Measurements from ENCODE around the gene UVSSA. TPM values are rescaled to one million over a fixed set of nuclear protein-coding genes. Genes with fewer than 3 reads are reported as not detected.

The UVSSA gene
- total RNA-seq, result 20.3 and 21.9 TPM in 2 replicates

DNA sequence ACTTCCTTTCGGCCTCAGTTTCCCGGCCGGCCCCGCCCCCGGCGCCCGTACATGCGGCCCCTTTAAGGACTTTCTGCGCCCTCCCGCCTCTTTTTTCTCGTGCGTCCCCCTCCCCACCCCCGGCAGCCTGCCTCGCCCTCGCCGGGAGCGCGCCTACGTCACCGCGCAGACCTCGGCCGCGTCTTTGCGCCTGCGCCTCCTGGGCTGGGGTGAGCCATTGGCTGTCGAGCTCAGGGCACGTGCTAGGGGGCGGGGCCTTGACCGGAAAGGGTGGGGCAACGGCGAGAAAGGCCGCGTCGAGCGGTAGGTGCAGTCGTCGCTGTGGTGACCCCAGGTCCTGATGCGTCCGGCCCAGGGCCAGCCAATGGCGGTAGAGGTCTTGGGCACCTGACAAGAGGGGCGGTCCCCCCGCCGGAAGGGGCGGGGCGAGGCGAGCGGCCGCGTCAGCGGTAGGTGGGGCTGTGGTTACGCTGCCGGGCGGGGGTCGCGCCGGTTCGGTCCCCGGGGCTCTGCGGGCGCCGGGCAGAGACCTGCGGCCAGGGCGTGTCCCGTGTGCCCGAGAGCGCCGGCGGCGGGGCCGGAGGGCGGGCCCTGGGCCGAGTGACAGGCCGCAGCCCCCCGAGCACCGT, at the start of gene UVSSA:
TSS of gene UVSSA (plus strand) at position 428 of the 629 bp plus-strand sequence. CDS start 884 bp downstream, outside the sequence.
- intact Hi-C loops (cut with micrococcal nuclease), result loop anchor here (1.0 to 5.0 kb wide), 13 partner anchors 16 to 672 kb away; partner anchors contain the start of genes ATP5ME, CTBP1, FGFRL1 and GAK

GRCh38 chr4:1297456-1298325, 49.3 kb upstream of the UVSSA start:
- intact Hi-C loops (cut with micrococcal nuclease), result no loop called here

DNA sequence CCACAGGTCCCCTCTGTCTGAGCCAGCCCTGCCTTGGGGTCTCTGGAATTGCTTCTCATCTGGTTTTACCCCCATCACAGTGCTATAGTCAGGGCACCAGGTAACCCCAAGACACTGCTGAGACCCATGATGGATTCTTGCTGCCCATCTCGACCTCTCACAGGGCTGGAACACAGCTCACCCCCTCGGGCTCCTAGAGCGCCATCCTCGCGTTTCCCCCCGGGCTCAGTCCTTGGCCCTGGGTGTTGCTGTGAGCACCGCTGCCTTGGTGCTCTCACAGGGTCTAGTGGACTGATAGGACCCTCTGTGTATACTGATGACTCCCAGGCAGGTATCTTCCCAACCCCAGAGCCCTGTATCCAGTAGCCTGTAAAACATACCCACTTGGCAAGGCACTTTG, 48.5 kb upstream of the UVSSA start:
- intact Hi-C loops (cut with micrococcal nuclease), result no loop called here

DNA sequence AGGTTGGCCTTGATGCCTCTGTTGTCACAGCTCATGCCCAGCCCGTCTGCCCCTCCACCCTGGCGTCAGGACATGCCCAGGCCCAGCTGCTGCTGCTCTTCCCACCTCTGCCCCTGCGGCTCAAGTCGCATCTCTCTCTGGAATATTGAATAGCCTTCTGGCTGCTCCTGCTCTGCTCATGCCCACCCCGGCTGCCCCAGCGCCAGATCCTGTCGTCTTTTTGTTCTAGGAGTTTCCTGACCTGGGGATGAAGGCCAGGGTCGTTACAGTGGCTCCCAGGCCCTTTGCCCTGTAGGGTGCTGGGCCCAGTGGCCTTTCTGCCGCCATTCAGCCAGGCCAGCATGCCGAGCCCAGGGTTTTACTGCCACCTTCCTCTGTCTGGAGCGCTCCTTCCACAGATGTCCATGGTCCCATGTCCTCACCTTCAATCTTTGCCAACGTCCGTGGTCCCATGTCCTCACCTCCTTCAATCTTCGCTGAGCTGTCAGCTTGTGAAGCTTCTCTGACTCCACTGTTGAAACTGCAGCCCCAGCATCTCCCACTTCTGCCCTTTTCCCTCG, 47.6 kb upstream of the UVSSA start:
- intact Hi-C loops (cut with micrococcal nuclease), result no loop called here

- intact Hi-C loops (cut with micrococcal nuclease), result no loop called here
These were observed 46.2 kb upstream of the UVSSA start for GRCh38 chr4:1300466-1301455.

- intact Hi-C loops (cut with micrococcal nuclease), result no loop called here
These were observed 44.8 kb upstream of the UVSSA start for GRCh38 chr4:1302159-1302558.

- intact Hi-C loops (cut with micrococcal nuclease), result no loop called here
These were observed 41.7 kb upstream of the UVSSA start for GRCh38 chr4:1305261-1305711.

DNA sequence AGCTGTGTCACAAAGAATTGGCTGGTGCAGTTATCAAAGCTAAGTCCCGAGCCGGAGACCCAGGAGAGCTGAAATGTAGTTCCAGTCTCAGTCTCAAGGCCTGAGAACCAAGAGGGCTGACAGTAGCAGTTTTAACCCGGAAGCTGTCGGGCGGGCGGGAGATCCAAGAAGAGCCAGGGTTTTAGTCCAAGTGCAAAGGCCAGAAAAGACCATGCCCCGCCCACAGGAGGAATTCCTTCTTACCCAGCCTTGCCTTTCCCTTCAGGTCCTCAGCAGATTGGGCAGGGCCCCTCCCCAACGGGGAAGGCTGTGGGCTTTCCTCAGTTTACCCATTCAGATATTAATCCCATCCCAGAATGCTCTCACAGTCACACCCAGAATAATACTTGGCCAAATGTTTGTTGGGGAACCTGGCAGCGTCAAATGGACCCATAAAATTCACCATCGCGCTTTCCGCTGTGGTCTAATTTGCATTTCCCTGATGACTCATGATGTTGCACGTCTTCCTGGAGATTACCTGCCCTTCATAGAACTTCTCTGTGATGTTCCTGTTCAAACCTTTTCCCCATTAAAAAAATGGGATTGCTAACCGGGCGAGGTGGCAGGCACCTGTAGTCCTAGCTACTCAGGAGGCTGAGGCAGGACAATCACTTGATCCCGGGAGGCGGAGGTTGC, 41.1 kb upstream of the UVSSA start:
- intact Hi-C loops (cut with micrococcal nuclease), result no loop called here

GRCh38 chr4:1307951-1308735, 38.9 kb upstream of the UVSSA start:
- intact Hi-C loops (cut with micrococcal nuclease), result no loop called here

DNA sequence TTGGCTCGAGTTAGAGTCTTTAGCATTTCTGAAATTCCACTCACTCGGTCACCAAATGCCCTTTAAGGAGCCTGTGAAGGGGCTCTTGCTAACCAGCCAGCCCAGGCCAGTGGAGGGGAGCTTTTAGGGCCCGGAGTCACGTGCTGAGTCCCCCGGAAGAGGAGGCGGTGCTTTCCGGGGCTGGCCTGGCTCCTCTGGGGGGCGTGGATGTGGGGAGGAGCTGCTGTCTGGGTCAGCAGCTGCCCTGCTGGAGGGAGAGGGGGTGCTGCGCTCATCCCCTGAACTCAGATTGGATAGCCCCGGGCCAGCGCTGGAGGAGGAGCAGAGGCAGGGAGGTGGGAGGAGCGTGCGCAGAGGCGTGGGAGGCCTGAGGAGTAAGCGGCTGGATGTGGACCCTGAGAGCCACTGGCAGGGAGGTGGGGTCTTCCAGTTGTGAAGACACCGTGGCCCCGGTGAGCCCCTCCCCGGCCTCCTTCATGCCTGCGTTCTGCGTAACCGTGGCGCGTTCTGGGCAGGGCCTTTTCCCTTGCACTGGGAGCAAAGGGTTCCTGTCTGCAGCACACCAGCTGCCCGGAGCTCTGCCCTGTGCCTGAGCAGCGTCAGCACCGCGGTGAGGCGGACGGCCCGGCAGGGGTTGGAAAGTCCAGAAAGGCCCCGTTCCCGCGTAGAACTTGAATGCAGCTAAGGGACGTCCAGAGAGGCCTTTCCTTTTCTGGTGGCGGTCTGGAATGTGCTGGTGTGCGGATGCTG, 37.6 kb upstream of the UVSSA start:
- intact Hi-C loops (cut with micrococcal nuclease), result loop anchor here (2.0 kb wide), 1 partner anchor 37 kb away; the partner anchor contains the start of gene UVSSA

DNA sequence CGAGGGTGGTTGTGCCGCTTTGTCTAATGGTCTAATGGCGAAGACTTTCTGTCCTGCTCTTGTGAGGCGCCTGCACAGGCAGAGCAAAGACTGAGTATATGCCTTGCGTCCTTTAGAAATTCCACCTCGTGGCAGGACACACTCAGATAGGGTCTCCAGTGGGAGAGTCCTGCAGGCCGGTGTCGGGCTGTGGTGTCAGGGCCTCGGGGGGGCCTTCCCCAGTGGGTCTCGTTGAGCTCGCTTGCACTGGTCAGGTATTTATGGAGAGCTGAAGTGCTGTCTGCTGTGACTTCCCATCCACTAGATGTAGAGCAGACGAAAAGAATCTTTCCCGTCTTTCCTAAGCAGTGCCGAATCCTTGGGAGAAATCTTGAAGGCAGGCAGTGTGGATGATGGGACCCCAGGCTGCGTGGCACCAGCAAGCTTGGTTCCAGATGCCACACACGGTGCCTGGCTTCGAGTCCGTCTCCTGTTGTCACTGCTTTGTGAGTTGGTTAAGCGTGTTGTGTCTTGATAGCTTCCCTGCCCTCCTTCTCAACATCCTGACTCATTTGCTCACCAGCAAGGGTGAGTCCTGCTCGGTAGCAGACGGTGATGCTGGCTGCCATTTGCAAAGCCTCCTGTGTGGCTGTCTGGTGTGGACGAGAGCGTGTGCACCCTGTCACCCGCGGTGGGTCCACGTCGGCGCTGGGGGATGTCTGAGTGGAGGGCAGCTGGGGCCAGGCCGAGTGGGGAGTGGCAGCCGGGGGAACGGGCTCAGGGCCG, 36.8 kb upstream of the UVSSA start:
- intact Hi-C loops (cut with micrococcal nuclease), result loop anchor here (2.0 kb wide), 1 partner anchor 37 kb away; the partner anchor contains the start of gene UVSSA

DNA sequence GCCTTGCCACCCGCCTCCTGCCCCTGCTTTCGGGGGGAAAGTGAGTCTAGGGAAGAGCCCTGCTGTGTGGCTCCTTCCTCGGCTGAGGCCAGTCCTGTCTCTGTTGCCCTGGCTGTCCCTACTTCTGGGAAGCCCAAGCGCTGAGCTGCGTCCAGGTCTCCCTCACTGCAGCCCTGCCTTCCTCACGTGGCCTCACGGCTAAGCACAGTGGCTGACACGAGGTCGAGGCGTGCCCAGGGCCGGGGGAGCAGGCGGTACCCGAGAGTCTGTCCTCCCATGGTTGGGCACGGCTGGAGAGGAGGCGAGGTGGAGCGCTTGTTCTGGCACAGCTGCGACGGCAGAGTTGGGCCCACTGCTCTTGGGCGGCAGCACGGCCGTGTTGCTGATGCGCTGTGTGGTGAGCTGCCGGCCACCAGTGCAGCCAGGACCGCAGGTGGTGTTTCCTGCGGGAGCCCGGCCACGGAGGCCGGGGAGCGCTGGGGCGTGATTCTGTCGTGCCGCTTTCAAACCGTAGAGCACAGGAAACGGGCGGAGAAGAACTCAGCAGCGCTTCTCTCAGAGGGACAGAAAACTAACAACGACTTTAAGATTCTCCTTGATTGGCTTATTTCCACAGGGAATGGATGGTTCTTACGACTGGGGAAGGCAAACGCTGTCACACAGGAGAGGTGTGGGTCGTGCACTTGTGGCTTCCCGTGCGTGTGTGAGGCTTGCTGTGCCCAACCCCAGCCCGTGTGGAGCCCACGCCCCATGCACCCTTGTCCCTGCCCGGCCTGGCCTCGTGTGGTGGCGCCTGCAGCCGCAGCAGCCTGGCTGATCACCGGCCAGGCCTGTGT, 36.0 kb upstream of the UVSSA start:
- intact Hi-C loops (cut with micrococcal nuclease), result loop anchor here (2.0 kb wide), 1 partner anchor 36 kb away; the partner anchor contains the start of gene UVSSA

GRCh38 chr4:1312821-1313640, 34.0 kb upstream of the UVSSA start:
- intact Hi-C loops (cut with micrococcal nuclease), result no loop called here

- intact Hi-C loops (cut with micrococcal nuclease), result no loop called here
These were observed 31.7 kb upstream of the UVSSA start for GRCh38 chr4:1315306-1315705.

DNA sequence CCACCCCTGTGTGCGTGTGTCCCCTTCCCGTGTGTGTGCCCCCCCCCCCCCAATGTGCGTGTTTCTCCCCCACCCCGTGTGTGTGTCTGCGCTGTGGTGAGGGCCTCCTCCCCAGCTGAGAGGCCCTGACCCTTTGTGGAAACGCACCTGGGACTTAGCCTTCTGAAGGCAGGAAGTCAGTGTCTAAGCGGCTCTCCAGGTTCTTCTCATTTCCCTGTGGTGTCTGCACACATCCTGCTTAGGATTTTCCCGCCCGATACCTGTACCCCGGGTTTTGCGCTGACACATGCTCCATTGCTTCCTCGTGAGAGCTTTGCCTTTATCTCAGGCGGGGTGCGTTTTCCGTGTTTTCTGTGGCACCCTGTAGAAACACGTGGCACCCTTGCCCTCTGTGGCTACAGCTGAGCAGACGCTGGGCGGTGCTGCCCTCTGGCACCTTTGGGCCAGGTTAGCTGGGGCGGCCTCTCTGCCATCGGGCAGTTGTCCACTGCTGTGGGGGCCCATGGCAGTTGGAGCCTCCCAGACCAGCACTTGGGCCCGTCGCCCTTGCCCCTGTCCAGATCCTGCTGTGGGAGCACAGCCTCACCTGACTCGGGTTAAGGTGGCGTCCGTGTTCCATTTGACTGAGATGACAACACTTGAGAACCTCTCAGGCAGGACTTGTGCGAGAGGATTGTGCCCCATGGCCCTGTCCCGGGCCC, 31.0 kb upstream of the UVSSA start:
- intact Hi-C loops (cut with micrococcal nuclease), result no loop called here
